Activated CD4-positive, alpha-beta T cell treated with anti-CD3 and anti-CD28 coated beads, Interleukin-2, Interleukin-4, amounts not matched to agents 100 ng/mL and 50 ng/mL, durations not matched to agents 16 hours and 8 hours (primary cell): Measurements from ENCODE around the gene EIF3L.

Source experiments
- DNase-seq: peaks from one replicate; pipeline ENCODE4 v3.0.0-alpha.2; 2020; ENCODE audit warnings: low spot score

Gene EIF3L

DNA sequence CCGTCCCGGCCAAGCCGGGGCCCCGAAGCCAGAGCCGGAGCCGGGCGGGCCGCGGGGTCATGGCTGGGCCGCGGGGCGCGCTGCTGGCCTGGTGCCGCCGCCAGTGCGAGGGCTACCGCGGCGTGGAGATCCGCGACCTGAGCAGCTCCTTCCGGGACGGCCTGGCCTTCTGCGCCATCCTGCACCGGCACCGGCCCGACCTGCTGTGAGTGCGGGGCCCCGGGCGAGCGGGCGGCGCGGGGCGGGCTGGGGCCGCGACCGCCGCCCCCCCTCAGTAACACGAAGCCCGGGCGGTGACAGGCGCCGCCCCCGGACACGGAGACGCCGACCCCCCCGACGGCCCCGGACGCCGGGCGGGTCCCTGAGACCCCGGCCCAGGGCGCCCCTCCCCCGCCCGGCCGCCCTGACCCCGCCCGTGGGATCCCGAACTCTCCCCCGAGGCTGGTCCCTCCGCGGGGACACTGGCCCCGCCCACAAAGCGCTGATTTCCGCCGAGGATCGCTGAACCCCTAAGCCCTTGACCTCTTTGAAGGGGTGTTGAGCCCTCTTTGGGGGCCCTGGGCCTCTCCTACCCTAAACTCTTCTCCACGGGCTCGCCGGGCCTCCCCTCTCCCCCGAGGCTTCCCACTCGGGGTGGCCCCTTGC lies 57.3 kb downstream of the EIF3L start:
- peak; percentile 25 for DNase-seq

DNA sequence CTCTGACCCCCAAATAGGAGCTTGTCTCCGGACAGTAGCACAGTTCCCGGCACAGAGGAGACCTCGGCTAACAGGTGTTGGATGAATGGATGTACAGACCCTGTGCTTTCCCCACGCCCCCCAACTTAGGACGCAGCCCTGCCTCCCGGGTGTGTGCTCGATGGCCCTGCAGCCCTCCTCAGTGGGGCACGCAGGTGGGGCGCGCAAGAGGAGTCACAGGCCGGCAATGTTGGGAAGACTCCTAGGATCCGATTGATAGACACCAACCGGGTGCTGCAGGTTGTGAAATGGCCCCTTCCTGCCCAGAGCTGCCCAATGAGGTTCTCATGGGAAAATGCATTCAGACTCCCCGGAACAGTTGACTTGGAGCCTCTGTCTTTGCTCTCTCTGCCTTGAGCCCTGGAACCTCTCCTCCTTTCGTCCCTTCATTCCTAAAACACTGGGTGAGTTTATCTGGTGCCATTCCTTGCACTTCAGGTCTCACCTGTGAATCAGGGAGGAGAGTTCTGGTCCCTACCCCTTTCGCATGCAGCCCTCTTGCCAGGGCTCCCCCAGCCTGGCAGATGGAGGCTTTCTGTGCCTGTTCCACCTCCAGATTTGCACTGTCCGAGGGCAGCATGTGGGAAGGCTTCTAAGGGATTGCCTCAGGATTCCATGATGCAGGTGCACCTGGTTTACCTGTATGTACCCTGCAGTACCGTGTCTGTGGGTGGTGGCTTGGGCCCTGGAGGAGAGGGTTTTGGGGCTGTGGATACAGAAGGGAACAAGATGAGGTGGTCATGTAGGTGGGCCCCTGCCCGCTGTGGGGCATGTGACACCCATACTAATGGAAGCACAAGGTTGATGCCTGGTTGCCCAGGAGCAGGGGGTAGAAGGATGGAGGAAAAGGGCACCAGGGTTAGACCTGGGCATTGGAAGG lies 58.1 kb downstream of the EIF3L start:
- no peak for DNase-seq

DNA sequence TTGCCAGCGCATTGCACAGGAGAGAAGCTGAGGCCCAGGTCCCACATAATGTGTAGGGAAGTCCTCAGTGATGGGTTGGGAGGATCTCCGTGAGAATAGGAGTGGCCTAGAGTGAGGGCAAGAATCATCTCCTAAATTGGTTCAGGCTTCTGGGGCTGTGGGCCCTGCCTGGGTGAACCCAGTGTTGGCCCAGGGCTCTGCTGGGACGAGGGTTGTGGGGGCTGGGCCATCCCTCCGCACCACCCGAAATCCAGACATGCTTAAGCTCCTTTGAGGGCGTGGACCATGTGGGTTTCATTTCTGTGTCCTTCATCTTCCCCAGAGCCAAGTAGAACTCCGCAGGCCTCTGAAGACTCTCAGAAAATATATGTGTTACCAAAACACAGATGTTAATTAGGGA lies 60.5 kb downstream of the EIF3L start:
- no peak for DNase-seq

DNA sequence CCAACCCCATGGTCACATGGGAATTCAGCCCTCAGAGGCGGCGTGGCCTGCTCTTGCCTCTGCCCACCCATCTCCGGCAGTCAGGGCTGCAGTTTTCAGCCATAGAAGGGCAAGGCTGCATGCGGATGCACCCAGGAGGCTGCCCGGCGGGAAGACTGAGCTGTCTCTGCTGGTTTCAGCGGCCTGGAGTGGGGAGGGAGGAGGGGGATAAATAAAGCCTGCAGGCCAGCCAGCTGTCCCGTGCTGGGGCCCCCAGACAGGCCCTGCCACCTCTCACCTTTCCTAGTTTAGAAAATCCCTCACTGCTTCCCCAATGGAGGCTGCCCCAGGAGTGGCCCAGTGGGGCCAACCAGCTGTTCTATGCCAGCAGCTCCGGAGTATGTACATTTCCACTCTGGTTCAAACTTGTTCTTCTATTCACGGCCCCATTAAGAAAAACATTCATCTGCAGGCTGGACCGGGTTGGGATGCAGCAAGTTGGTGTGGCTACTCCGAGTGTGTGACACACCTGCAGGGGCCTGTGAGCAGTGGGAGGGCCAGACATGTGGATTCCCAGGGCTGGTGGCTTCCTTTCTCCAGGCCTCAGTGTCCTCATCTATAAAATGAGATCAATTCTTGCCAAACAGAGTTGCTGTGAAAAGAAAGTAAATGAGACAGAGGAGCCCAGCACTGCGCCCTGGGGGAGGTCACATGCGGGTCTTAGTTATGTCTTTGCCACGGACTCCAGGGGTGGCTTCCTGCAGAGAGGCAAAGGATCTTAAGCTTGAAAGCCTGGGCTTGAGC lies 61.9 kb downstream of the EIF3L start:
- DNase-seq: no peak

DNA sequence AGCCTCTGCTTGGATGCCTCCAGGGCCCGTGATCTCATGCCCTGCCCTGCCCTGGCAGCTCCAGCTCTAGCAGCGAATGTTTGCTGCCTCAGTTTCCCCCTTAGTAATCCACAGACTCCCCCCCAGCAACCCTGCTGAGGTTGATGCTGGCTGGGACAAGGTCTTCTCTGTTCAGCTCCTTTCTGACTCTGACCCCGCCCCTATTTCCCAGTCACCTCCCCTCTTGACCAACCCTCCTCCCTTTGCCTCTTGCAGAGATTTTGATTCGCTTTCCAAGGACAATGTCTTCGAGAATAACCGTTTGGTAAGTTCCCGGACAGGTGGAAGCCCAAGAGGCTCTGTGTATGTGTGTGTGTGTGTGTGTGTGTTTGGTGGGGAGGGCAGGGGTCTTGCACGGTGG lies 62.5 kb downstream of the EIF3L start:
- DNase-seq: no peak

DNA sequence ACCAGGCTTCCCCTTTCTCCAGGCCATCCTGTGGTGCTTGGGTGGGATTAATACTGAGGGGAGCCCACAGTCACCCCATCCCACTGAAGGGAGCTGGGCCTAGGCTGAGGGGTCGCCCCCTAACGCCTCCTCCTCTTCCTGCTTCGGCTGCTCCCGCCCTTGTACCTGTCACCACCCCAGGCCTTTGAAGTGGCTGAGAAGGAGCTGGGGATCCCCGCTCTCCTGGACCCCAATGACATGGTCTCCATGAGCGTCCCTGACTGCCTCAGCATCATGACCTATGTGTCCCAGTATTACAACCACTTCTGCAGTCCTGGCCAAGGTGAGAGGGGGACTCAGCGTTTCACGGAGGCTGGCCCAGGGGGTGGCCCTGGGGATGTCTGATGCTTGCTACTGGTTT lies 63.0 kb downstream of the EIF3L start:
- no peak for DNase-seq

DNA sequence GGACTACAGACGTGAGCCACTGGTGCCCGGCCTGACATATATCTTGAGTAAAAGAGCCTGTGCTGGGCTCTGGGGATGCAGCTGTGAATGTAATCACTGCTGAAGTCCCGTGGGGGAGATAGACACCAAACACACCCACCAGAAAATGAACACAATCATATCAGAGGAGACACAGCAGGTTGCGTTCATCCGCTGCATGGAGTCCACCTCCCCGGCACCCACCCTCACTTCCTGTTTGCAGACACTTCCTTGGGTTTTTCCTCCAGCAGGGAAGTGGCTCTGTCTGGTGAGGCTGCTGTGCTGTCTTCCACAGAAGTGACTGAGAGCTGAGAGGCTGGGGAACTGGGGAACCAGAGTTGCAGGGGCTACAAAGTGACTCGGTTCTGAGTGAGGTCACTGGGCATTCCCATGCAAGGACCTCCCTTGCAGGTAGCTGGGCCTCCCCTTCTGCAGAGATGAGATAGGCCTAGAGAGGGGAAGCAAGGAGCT lies 64.1 kb downstream of the EIF3L start:
- no peak for DNase-seq

DNA sequence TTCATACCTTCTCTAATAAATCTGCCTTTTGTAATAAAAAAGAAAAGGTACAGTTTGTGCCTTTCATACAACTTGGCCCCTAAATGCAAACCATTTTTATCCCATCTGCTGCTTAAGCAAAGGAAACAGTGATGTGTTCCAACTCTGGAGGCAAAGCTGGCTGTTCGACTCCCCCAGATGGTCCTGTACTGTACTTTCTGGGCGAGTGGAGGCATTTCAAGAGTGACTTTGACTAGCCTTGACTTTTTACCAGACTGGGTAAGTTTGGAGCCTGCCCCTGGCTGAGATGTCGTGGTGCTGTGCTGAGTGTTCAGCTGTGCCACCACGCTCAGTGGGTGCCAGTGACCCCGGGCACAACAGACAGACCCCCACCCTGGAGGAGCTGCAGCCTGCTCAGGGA lies 67.1 kb downstream of the EIF3L start:
- DNase-seq: no peak

DNA sequence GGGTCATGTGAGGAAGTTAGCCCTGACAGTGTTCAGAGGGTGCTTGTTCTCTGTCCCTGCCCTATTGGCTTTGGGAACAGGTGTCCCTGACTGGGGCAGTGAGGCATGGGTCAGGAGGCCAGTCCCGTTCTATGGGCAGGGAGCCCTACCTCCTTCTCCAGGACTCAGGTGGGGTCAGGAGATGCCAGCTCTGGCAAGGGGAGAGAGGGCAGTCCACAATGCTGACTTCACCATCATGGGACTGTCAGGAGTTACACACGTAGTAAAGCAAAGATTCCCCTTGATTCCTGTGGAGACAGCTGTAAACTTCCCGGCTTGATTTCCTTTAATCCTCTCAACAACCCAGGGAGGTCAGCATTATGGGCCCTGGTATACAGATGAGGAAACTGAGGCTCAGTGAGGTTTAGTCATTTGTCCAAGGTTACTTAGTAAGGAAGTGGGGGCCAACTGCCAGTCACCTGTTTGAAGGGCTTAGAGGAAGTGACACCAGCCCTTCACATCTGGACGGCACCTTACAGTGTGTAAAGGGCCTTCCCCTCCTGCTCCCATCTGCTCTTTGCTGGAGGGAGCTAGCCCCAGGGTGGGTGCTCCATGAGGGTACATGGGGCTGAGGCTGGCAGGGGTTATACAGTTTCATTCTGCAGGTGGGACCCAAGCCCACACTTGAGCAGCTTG lies 68.8 kb downstream of the EIF3L start:
- DNase-seq: no peak

DNA sequence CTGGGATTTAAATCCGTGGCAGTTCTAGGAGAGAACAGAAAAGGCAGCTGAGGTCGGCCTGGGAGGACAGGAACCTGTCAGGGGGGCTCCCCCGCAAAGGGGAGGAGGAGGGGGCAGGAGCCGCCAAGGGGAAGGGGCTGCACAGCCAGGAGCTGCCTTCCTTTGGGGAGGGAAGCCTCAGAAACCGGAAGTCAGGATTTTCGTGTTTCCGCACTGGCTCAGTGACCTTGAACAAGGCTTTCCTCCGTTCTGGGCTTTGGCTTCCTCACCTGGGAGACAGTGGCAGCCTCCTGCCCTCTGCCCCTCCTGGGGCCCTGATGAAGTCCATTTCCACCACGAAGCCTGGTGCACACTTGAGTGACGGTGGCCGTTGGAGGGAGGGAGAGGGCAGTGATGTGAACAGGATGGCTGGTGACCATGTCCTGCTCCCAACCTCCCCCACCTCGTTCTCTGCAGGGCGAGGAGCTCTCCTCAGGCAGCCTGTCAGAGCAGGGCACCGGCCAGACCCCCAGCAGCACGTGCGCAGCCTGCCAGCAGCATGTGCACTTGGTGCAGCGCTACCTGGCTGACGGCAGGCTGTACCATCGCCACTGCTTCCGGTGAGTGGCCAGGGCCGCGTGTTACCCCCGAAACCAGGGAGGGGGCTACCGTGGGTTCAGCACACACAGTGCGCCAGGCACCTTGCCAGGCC lies 69.5 kb downstream of the EIF3L start:
- DNase-seq: no peak

DNA sequence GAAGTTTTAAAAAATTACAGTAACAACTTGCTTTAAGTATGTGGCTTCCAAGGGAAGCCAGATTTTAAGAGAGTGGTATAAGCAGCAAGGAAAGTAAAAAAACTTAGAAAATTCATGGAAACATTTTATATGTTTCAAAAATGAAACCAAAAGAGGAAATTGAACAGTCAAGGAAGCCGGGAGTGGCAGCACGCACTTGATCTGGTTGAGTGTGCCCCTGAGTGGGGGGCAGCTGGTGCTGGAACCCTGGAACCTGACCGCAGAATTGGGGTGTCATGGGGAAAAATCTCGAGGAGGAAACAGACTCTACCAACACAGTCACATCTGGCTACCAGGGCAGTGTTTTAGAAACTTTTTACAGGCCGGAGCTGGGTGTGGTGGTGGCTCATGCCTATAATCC lies 70.9 kb downstream of the EIF3L start:
- DNase-seq: no peak

DNA sequence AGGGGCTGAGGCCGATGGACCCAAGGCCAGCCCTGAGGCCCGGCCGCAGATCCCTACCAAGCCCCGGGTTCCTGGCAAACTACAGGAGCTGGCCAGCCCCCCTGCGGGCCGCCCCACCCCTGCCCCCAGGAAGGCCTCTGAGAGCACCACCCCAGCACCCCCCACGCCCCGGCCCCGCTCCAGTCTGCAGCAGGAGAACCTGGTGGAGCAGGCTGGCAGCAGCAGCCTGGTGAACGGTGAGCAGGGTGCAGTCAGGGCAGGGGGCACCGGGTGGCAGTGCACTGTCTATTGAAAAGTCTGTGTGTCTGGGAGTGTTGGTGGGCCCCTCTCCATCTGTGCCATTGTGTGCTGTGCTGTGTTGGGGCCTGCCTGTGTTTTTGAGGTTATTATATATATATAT lies 73.0 kb downstream of the EIF3L start:
- DNase-seq: no peak

DNA sequence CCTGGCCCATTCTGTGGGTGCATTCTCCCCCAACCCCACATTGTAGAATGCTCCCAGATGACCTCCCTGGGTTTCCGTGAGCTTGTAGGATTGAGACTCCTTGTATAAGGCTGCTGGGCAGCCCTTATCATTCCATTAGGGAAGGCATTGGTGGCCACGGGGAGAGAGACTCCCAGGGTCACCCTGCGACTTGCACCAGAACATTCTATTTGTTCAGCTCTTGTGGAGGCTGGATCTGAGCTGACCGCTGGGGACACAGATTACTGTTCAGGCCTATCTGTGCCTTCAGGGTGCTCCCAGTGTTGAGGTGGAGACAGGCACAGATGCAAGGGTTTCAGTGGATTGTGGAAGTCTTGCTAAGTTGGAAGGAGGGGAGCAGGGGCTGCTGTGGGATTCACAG lies 74.7 kb downstream of the EIF3L start:
- DNase-seq: no peak

DNA sequence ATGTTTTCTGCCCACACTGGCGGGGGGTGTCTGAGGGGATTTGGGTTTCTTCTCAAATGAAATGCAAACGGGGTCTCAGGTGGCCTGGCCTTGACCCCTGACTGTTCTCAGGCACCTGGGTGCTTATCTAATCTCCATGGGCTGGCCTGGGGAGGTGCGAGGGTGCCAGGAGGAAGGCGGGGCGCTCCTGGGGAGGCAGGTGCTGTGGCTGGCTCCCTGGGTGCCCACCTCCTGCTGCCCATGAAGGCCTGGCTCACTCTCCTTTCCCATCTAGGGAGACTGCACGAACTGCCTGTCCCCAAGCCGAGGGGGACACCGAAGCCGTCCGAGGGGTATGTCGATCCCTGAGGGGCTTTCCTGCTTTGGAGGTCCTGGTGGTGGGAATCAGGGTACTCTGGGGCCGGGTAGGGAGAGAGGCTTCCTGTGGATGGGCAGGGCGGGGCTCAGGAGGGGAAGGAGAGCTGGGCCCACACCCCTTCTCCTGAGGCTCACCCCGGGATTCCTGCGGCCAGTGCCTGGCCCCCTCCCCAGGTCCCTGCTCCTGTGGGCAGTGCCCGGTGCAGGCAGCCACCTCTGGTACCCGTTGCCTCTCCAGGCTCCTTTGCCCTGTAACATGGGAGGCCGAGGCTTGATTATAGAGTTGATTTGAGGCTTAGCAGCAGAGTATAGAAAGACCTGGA lies 75.3 kb downstream of the EIF3L start:
- DNase-seq: no peak

DNA sequence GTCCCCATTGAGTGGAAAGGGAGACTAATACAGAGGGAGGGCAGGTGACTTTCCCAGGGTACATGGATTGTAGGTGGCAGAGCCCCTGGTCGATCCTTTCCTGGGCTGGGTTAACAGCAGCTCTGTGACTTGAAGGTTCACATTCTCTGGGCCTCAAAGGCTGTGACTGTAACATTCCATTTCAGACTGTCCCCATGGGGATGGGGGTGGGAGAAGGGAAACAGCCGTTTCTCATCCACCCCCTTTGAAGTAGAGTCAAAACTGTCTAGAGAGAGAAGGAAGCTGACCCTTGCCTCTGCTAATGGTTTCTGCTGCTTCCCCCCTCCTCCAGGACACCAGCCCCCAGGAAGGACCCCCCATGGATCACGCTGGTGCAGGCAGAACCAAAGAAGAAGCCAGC lies 76.1 kb downstream of the EIF3L start:
- DNase-seq: no peak

DNA sequence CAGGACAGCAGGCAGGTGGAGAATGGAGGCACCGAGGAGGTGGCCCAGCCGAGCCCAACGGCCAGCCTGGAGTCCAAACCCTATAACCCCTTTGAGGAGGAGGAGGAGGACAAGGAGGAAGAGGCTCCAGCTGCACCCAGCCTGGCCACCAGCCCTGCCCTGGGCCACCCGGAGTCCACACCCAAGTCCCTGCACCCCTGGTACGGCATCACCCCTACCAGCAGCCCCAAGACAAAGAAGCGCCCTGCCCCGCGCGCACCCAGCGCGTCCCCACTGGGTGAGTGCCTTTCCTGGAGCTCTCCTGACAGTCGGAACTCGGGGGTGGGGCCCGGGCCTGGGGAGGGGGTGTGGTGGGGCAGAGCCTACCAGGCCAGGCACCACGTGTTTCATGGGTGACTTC lies 76.5 kb downstream of the EIF3L start:
- no peak for DNase-seq

DNA sequence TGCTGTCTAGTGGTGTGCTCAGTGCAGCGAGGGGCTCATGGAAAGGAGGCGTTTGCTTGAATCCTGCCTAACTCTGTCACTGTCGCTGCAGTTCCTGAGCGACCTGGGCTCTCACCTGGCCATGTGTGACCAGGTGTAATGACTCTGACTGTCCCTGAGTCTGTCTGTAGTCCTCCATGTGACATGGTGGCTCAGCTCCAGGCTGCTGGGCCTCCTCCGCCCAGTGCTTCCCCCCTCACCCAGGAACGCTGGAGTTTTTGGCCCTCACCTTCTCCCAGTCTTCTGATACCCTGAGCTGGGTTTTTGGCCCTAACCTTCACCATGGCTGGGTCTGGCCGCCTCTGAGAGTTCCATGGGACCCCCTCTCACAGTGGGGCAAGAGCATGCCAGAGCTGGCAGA lies 77.1 kb downstream of the EIF3L start:
- no peak for DNase-seq

DNA sequence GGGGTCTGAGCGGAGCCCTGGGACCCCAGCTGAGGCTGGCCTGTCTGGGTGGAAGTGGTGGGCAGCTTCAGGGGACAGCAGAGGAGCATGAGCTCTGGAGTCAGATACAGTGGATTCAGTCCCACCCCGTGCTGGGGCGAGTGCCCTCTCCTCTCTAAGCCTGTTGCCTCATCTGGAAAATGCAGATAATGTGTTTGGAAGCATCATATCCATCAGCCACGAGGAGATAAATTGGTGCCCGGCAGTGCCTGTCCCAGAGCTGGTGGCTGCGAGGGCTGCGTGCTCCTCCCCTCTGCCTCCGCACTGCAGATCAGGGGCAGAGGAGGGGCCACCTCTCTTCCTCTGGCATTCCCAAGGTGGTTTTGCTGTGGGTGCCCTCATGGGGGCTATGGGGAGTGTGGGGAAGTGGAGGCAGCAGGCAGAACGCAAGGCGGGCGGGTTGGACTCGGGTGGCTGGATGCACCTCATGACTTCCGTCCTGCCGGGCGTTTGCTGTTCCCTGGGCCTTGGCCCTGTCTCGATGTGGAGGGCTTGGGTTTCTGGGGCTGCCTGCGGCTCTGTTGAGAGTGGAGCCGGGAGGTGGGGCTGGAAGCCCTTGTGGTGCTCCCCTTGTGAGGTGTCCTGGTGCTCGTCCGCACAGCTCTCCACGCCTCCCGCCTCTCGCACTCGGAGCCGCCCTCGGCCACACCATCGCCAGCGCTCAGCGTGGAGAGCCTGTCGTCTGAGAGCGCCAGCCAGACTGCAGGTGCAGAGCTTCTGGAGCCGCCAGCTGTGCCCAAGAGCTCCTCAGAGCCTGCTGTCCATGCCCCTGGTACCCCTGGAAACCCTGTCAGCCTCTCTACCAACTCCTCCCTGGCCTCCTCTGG lies 77.8 kb downstream of the EIF3L start:
- DNase-seq: no peak

DNA sequence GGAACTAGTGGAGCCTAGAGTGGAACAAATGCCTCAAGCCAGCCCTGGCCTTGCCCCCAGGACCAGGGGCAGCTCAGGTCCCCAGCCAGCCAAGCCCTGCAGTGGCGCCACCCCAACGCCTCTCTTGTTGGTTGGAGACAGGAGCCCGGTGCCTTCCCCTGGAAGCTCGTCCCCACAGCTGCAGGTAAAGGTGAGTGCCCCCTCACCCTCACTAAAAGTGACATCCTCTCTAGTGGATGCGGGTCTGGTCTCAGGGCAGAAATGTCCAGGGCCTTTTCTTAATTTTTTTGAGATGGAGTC lies 78.4 kb downstream of the EIF3L start:
- DNase-seq: no peak

DNA sequence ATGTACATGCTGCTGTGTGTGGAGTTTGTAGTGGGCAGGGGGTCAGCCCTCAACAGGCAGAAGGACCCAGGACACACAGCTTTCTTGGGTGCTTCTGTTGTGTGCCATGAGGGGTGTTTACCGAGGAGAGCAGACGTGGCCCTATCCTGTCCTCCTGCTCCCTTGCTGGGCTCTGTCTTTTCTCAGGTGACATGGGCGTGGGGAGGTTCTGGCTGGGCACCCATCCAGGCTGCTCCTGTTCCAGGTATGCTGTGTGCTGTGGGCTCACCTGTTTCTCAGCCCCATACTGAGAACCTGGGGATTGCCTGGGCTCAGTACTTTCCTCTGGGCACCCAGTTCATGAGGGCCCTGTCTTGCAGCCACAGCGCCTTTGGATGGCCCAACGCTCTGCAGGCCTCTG lies 80.2 kb downstream of the EIF3L start:
- no peak for DNase-seq
